ENCODE data around the gene ABCB8. TPM values are rescaled to one million over a fixed set of nuclear protein-coding genes. Genes with fewer than 3 reads are reported as not detected.
A peak's percentile ranks its signal among the peaks of the same experiment; 100 is the strongest.

Gene ABCB8
- total and polyA plus RNA-seq, 9 of the 15 experiments (the other 6 are each of a cell fraction or from before 2014, with no cell fraction given), result 7.6 to 106 (median 36.3) TPM

DNA sequence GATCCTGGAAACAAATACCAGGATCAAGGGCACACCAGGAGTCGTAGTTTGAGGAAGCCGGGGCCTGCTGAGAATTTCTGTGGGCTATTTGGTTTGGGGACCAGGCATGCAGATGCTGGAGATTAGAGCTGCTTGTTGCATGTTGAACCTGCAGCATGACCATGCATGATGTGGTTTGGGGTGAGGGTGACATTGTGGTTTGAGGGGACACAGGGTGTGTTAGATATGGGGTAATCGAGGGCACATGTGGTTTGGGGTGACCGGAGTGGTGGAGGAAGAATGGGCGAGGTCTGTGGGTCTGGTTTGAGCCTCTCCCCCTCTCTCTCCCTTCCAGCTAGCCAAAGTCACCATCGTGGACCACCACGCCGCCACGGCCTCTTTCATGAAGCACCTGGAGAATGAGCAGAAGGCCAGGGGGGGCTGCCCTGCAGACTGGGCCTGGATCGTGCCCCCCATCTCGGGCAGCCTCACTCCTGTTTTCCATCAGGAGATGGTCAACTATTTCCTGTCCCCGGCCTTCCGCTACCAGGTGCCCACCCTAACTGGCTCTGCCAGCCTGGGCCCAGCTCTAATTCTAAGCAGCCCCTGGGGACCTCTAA, 27.3 kb upstream of the ABCB8 start (continued):
- TF ChIP-seq, protein P1, sequence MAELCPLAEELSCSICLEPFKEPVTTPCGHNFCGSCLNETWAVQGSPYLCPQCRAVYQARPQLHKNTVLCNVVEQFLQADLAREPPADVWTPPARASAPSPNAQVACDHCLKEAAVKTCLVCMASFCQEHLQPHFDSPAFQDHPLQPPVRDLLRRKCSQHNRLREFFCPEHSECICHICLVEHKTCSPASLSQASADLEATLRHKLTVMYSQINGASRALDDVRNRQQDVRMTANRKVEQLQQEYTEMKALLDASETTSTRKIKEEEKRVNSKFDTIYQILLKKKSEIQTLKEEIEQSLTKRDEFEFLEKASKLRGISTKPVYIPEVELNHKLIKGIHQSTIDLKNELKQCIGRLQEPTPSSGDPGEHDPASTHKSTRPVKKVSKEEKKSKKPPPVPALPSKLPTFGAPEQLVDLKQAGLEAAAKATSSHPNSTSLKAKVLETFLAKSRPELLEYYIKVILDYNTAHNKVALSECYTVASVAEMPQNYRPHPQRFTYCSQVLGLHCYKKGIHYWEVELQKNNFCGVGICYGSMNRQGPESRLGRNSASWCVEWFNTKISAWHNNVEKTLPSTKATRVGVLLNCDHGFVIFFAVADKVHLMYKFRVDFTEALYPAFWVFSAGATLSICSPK (IDR thresholded peaks at IDR 0.05; ENCODE audit: borderline replicate concordance), result no peak
- TF ChIP-seq ZBTB1 (CRISPR knock-in tag; IDR thresholded peaks at IDR 0.05; ENCODE audit: borderline replicate concordance, low read depth) (peak; percentile 94), TAL1 (IDR thresholded peaks at IDR 0.05) (peak; percentile 22; the same call in 1 of the 2 replicates), RCOR1 (IDR thresholded peaks at IDR 0.05; ENCODE audit: borderline replicate concordance in 1 of 2, low read depth in 2 of 2, low read length in 2 of 2) (peak in 1 of 2 experiments; percentile 20; a peak in 1 of 4 replicates), JUN (IDR thresholded peaks at IDR 0.05; ENCODE audit: borderline replicate concordance, low read depth, low read length) (no peak), JUN (CRISPR knock-in tag; IDR thresholded peaks at IDR 0.05; ENCODE audit: borderline replicate concordance) (no peak), ZNF785 (CRISPR knock-in tag; IDR thresholded peaks at IDR 0.05) (no peak), CBFA2T3 (IDR thresholded peaks at IDR 0.05) (peak; percentile 71)
- TF ChIP-seq, protein P2, sequence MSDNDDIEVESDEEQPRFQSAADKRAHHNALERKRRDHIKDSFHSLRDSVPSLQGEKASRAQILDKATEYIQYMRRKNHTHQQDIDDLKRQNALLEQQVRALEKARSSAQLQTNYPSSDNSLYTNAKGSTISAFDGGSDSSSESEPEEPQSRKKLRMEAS (CRISPR knock-in tag; IDR thresholded peaks at IDR 0.05), result 0 out of 2 replicates have a peak, but pooled peaks have one; percentile 22
- TF ChIP-seq, protein P3, sequence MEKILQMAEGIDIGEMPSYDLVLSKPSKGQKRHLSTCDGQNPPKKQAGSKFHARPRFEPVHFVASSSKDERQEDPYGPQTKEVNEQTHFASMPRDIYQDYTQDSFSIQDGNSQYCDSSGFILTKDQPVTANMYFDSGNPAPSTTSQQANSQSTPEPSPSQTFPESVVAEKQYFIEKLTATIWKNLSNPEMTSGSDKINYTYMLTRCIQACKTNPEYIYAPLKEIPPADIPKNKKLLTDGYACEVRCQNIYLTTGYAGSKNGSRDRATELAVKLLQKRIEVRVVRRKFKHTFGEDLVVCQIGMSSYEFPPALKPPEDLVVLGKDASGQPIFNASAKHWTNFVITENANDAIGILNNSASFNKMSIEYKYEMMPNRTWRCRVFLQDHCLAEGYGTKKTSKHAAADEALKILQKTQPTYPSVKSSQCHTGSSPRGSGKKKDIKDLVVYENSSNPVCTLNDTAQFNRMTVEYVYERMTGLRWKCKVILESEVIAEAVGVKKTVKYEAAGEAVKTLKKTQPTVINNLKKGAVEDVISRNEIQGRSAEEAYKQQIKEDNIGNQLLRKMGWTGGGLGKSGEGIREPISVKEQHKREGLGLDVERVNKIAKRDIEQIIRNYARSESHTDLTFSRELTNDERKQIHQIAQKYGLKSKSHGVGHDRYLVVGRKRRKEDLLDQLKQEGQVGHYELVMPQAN (IDR thresholded peaks at IDR 0.05; ENCODE audit: borderline replicate concordance), result no peak

Measured in K562 (cell line).